ENCODE data around the gene SMIM35.
A peak's percentile ranks its signal among the peaks of the same experiment; 100 is the strongest.
"Not testable (repeated sequence)": the region's sequence is repeated elsewhere in the genome, so short reads cannot be mapped to it uniquely, and the experiment has no call there.

SMIM35 gene

DNA sequence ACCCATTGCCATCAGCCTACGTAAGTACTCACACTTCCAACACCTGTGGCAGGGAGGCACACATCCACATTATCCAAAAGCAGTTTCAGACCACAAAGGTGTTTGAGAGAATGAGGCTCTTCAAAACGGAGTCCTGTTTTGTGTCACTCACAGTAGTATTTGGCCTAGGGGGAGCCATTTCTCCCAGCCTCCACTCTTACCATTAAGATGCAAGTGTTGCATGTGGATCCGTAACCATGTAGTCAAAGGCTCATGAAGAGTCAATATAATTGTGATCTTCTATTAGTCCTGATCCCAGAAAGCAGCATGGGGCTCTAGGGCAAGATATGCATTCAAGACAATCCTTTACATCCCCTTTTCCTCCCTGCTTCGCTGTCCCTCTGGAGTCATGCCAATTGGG lies 59.1 kb downstream of the SMIM35 start:
- no peak for DNase-seq (ENCODE audit: low spot score)

DNA sequence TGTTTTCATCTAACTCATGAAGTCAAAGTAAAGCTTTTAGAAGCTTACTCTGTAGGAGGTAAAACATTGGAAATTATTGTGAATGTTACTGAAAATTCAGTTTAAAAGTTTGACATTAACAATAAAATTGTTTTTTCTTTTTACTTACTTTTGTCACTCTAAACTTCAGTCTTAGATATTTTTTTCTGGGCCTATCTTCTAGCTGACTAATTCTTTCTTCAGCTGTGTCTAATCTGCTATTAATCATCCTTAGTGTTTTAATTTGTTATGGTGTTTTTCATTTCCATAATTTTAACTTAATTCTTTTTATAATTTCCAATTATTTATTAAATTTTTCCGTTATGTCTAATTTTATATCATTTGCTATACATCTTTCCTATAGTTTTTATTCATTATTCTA lies 65.6 kb downstream of the SMIM35 start:
- no peak for DNase-seq (ENCODE audit: low spot score)

DNA sequence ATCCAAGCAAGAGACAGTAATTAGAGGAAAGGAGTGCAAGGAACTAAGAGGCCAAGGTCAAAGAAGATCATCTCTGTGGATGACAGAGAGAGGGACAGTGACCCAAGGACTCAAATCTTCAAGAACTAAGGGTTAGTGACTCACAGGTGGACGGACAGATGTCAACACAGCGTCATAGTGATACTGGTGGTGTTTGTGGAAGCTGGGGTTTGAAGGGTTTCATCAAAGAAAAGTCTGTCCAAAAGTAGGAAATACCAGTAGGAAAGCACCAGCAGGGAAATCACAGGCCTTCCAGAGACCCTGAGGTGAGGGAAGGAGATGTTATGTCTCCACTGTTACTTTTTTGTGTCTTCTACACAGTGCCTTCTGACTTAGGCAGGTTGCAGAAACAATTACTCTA lies 68.4 kb downstream of the SMIM35 start:
- no peak for DNase-seq (ENCODE audit: low spot score)

DNA sequence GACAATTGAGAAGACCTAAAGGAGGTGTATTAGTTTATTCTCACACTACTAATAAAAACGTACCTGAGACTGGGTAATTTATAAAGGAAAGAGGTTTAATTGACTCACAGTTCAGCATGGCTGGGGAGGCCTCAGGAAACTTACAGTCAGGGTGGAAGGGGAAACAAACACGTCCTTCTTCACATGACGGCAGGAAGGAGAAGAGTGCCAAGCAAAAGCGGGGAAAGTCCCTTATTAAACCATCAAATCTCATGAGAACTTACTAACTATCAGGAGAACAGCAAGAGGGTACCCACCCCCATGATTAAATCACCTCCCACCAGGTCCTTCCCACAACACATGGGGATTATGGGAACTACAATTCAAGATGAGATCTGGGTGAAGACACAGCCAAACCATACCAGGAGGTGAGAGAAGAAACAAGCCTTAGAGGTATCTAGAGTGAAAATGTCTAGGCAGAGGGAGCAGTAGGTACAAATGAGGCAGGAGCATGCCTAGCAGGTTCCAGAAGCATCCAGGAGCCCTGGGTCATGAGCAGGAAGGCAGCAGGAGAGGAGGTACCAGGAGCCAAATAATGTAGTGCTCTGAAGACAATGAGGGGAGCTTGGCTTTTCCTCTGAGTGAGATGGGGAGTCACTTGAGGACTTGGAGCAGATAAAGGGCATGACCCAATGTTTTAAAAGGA lies 69.0 kb downstream of the SMIM35 start:
- no peak for DNase-seq (ENCODE audit: low spot score)

DNA sequence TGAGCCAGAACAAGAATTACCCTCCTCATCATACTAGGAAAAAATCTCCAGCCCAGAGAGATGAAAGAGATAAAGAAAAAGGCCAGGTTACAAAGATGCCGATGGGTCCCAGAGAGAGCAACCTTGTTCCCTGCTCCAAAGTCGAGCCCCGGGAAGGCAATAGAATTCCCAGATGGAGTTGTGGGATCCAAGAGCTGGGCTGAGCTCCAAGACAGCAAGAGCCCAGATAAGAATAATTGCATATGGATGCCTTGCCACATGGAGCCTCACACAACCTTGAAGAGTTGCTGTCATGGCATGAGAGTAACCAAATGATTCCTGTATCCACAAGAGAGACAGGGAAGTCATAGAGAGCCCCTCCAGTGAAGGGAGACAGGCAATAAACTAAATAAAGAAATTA lies 69.7 kb downstream of the SMIM35 start:
- no peak for DNase-seq (ENCODE audit: low spot score)

DNA sequence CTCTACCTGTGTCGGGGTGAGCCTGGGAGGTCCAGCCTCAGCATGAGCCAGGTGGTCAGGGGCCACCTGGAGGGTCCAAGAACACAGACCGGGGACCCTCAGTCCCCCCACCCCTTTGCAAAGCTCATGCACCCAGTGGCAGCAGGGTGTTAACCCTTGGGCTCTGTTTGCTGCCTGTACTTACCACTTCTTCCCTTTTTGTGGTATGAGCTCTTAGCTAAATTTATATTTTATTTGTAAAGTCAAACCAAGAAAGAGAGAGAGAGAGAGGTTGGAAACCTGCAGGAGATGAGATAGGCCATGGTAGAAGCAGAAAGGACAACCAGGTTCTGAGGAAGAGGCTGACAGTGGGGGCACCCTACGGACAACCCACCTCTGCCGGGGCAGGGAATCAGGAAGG lies 70.7 kb downstream of the SMIM35 start:
- no peak for DNase-seq (ENCODE audit: low spot score)

DNA sequence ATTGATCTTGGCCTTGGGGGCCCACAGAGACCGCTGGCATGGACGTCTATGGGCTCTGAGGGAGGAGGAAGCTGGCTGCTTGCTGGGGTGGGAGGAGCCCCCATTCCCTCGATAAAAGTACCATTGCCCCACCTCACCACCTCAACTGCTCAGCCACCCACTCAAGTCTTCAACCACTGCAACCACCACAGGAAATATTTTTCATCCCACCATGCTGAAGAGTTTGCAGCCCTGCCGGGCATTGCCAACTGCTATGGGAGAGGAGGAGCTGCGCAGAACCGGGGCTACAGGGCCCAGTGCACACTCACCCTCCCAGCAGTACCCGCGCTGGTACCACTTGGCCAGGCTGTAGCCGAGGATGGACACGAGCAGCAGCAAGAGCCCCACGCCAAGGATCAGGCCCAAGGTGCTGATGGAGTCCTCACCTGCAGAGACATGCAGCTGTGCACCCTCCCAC lies 71.3 kb downstream of the SMIM35 start:
- DNase-seq (ENCODE audit: low spot score): no peak

DNA sequence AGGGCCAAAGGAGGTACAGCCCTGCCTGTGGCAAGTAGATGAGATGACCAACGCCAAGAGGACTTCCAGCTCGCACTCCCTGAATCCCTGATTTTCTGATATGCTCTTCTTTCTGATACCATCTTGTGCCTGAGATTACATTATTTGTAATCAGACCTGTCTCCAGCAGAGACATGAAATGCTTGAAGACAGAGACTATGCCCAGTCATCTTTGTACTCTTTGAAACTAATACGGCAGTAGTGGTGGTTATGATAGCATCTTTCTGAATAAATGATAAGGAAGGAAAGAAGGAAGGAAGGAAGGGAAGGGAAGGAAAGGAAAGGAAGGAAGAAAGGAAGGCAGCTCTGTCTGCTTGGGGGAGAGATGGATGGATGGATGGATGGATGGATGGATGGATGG lies 72.7 kb downstream of the SMIM35 start:
- DNase-seq (ENCODE audit: low spot score): no peak

DNA sequence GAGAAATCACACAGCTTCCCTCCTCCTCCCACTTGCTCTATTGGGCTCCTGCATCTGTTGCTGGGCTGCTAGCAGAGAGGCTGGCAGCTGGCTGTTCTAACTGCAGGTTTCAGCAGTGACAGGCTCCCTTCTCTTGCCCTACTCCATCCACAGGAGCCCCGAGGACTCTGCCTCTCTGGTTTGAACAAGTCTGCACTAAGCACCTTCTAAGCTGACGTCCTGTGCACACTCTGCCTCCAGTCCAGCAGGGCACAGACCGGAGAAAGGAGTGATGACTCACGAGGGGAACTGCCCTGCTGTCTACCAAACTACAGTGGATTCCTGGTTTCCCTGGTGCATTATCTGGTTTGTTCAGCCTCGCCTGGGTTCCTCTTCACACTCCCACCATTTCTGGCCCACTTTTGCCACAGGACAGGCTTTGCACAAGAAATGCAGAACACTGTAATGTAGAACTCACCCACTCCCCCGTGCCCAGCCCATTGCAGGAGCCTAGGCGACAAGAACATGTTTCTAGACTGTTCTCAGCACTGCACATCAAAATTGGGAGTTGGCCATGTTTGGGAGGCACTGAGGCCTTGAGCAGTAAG lies 74.6 kb downstream of the SMIM35 start:
- DNase-seq (ENCODE audit: low spot score): peak; percentile 21

DNA sequence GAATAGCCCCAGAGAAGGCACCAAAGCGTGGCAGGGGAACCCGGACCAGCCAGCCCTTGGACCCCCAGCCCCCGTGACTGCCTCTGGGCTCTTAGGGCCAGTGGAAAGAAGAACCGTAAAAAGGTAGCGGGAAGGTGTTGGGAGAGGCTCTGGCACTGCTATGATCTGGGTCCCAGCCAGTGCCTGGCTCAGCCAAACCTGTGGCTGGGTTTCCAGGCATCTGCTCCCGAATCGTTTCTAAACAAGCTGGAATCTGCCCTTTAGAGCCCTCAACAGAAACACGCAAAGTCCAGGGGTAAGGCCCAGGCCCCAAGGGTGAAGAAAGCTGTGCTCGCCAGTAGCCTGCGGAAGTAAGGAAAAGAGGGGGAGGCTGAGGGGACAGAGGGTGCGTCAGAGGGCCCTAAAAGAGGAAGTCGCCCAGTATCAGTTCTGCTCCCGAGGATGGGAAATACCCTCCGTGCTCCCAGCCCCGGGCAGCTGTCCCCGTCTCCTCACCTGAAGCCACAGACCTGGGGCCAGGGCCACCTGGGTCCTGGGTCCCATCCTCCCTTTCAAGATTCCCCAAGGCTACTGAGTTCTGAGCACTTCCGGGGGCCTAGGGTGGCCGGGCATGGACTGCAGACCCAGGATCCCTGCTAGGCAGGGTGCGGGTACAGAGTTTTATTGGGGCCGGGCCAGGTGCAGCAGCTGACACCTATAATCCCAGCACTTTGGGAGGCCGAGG lies 75.9 kb downstream of the SMIM35 start:
- no peak for DNase-seq (ENCODE audit: low spot score)

DNA sequence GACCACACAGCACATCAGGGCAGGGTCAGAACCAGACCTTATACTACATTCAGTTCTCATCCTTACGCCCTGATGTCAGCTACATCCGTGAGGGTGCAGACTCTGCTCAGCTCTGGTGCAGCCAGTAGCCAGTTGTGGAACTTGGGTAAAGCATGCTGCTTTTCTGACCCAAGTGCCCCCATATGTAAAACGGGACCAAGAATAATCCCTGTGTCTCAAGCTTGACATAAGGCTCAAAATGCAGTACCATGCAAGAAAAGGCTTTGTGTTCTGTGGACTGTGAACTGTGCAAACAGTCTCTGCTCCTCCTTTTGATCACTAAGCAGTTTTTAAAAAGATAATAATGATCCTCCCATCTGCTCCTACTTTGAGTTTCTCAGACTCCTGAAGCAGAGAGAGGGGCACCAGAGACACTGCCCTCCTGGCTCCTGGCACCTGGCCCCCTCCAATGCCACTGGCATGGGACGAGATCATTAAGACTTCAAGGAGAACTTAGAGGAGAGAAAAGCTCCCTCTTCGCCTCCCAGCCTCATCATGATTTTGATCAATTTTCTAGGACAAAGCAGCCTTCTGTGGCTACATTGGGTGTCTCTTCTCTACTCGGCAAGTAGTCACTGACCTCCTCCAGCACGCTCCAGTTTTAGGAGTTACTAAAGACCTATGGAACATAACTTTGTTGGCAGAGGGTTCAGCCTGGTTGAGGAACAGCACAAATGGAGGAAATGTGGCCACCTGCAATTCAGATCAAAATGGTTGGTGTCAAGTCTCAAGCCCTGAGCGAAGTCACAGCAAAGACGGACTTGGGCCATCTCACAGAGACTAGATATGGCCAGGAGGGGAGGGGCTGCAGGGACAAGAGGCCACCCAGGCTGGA lies 76.7 kb downstream of the SMIM35 start:
- no peak for DNase-seq (ENCODE audit: low spot score)

DNA sequence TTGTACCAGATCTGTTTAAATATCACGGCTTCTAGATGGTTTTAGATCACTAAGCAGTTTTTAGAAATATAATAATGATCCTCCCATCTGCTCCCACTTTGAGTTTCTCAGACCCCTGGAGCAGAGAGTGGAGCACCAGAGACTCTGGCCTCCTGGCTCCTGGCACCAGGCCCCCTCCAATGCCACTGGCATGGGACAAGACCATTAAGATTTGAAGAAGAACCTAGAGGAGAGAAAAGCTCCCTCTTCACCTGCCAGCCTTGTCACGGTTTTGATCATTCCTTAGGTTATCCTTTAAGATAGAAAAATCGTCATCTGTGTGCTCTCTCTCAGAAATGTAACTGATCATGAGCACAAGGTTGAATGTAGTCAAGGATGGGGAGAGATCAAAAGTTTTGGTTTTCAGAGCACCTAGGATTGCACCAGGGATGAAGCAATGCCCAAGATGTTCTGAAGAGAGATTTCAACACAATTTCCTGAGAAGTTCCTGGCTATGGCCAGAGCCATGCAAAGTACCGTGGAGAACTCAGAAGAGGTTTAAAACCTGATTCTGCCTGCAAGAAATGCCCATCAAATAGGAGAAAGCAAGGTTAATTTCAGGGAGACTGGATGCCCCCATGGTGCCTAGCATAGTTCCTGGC lies 78.4 kb downstream of the SMIM35 start:
- no peak for DNase-seq (ENCODE audit: low spot score)

DNA sequence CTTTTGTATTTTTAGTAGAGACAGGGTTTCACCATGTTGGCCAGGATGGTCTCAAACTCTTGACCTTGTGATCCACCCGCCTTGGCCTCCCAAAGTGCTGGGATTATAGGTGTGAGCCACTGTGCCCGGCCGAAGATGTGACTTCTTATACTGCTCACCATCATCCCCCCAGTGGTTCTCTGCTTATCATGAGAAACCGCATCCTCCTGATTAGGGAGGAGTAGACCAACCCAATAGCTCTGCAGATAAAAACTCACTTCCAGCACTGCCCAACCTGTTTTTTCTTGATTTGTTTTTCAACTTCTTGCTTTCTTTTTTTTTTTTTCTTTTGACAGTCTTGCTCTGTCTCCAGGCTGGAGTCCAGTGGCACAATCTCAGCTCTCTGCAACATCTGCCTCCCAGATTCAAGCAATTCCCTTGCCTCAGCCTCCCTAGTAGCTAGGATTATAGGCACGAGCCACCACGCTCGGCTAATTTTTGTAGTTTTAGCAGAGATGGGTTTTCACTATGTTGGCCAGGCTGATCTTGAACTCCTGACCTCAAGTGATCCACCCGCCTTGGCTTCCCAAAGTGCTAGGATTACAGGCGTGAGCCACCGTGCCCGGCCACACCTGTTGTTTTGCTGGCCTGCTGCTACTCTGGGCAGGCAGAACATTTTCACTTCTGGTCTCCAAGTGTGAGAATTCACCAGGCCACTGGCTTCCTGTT lies 79.0 kb downstream of the SMIM35 start:
- DNase-seq (ENCODE audit: low spot score): not testable (repeated sequence)

DNA sequence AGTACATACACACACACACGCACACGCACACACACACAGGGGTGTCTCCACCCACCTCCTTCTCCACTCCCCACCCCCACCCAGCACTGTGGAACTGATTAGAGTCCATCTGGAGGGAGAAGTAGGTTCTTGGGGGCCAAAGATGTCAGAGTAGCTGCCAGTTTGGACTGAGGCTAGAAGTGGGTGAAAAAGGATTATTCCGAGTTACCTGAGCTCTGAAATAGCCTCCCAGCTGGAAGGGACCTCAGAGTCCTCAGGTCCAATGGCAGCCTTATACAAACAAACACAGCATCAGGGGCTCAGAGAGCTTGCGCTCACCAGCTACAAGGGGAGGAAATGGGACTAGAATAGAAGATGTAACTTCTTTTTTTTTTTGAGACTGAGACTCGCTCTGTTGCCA lies 79.7 kb downstream of the SMIM35 start:
- no peak for DNase-seq (ENCODE audit: low spot score)

DNA sequence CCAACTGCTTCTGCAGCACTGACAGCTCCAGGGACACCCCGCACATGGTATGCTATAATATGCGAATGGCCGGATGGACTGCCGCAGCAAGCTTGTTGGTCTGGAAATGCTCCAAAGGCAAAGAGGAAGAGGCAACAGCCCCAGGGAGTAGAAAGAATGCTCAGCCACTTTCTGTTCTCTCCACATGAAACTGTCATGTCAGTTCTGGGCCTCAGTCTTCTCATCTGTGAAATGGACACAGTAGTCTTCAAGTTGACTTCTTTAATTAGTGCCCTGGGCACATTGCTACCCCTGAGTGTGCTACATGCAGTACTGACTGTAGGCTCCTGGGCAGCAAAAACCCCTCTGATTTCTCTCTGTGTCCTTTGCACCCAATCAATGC lies 80.6 kb downstream of the SMIM35 start:
- DNase-seq (ENCODE audit: low spot score): no peak

DNA sequence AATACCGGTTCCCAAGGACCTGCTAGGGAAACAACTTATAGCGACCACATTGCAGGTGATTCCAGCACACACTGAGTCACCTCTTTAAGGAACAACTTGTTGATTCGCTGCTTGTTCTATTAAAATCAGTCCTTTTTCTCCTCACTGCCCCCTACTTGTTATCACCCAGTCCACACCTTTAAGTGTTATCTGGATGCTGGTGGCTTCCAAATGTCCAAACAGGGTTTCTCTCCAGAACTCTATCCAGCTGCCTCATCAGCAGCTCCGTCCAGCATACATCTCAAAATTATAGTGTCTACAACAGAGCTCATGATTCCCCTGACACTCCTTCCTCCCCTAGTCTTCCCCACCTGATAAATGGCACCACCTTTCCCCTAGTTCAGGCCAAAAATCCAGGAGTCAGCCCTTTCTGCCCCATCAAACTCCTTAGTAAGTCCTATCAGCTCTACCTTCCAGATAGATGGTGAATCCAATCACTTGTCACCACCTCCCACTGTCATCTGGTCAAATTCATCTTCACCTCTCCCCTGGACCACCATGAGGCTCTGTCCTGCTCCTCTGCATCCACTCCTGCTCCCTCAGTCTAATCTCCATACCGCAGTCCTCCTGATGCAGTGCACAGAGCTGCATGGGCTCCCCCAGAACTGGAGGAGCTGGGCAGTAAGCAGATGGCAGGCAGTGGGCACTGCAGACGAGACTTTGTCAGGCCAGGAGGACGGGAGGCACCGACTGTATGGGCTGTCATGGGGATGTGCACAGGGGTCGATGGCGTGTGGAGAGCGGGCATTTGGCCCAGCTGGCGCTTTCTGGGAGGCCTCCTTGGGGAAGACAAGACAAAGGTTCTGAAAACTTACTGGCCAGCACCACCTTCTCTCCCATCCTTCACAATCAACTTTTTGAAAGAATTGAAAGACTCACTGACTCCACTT lies 81.3 kb downstream of the SMIM35 start:
- no peak for DNase-seq (ENCODE audit: low spot score)

DNA sequence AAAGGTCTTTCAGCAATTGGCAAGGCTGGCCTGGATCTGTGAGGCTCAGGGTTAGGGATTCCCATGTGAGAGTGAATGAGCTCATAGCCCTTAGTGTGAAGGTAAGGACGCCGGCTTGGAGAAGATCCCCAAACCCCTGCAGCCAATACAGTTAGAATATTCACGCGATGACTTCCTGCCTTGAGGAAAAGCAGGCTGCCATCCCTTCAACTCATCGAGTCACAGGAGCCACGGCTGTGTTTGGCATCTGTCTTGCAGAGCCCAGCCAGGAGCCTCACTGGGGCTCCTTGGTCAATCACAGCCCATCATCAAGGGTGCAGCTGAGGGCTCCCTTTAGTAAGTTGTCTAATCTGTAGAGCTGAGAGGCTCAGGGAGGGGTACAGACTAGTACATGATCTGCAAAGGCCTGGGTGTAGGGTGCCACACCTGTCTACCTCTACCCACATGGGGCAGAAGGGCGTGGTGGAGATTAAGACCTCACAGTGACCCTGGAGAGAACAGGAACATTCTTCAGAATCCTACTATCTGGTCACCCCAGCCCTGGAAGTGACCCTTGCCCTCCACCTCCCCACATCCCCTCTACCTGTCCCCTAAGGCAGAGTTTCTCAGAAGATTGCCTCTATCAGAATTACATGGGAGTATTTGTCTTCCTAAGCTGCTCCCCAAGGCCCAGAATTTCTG lies 82.1 kb downstream of the SMIM35 start:
- no peak for DNase-seq (ENCODE audit: low spot score)

DNA sequence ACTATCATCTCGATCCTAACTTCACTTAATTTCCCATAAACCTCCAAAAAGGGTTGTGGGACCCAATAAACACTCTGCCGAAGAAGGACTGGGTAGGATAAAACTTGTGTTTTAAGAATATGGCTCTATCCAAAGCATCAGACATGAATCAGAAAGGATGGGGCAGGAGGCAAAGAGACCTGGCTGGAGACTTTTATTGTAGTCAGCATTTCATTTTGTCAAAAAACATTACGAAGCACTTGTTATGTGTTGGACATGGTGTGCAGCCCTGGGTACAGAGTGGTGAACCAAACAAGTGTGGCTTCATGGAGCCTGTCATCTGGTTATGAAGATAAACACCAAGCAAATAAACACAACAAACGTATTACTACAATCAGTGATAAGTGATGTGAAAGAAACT lies 83.3 kb downstream of the SMIM35 start:
- no peak for DNase-seq (ENCODE audit: low spot score)

DNA sequence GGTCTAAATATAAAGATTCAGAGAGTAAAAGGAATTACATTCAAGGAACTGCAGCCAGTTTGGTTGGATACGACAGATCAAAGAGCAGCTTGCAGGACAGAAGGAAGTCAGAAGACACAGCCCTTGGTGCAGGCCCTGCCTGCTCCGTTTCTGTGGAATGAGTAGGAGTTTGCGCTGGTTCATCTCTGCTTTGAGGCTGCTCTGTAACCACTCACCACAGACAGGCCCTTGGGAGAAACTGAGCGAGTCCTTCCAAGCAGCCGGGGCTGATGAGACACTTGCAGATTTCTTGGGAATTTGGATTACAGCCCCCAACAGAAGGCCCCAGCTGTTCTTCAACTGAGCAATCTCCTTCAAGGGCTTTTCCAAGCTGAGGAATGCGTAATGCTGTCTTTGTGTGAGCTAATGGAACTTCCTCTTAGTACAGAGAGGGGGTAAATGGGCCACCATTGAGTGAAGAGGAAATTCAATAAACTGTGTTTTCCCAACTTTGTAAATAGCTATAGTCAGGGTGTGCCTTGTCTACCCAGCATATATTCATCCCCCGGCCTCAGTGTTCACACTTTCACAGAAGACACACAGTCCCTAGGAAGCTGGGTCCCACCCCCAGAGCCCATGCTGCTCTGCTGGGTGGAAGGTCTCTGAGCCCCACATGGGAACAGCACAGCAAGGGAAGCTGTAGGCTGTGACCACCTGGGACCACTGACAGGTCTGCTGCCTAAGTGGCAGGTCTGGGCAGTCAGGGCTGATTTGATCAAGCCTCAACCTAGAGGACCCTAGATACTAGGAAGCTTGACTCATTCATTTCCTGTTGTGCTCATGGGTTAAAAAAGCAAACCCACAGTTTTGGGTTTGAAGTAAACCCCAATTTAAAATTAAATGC lies 84.0 kb downstream of the SMIM35 start:
- DNase-seq (ENCODE audit: low spot score): no peak

All from AG08395 (cell line).